HEK293 (cell line): ENCODE data around the gene THBS1.

Experiments
- CTCF ChIA-PET: fragments of 350-600 bp; formaldehyde crosslinking; extraction: SDS; loops from one replicate; lab custom pipeline; 2021; ENCODE audit warnings: antibody characterized with exemption; lab: Yijun Ruan, JAX
- POLR2A ChIA-PET: fragments of 300-600 bp; formaldehyde crosslinking; extraction: SDS; loops from one replicate; lab custom pipeline; 2020; ENCODE audit warnings: antibody characterized with exemption, inconsistent platforms; lab: Yijun Ruan, JAX
- H3K27ac ChIP-seq: fragments of 200-500 bp; sonication (Bioruptor generic); 2 replicates; pipeline ENCODE4 v1.5.1; 2014; ENCODE audit warnings: low read depth, low read length, control low read depth, inconsistent platforms; ENCODE audit errors: extremely low read depth
- H3K36me3 ChIP-seq, 2 experiments: fragments of 200-500 bp in 1 of 2; sonication (Bioruptor generic) in 1 of 2; 1 replicate in 1 of 2; 2 replicates in 1 of 2; pipeline ENCODE4 v1.5.1; 2014 to 2017; ENCODE audit warnings: inconsistent platforms in 2 of 2, low read length in 2 of 2; ENCODE audit not compliant: control insufficient read depth in 2 of 2, insufficient read depth in 1 of 2
- H3K4me1 ChIP-seq: fragments of 200-500 bp; sonication (Bioruptor generic); 2 replicates; pipeline ENCODE4 v1.5.1; 2014; ENCODE audit warnings: mild to moderate bottlenecking, low read length, inconsistent platforms; ENCODE audit not compliant: control insufficient read depth, insufficient read depth
- H3K4me3 ChIP-seq: 2 replicates; pipeline ENCODE4 v1.5.1; 2011; ENCODE audit warnings: low read depth, mild to moderate bottlenecking, control low read depth, low read length, moderate library complexity
- H3K9me3 ChIP-seq: fragments of 200-500 bp; sonication (Bioruptor generic); 2 replicates; pipeline ENCODE4 v1.5.1; 2014; ENCODE audit warnings: low read depth, low read length, inconsistent platforms; ENCODE audit not compliant: control insufficient read depth, insufficient read depth
- GFI1B ChIP-seq: fragments of 450-650 bp; formaldehyde crosslinking; IDR thresholded peaks from 2 replicates; pipeline ENCODE4 v1.5.1; 2016; ENCODE audit warnings: missing biosample characterization, missing genetic modification characterization
- HIC1 ChIP-seq: fragments of 450-650 bp; formaldehyde crosslinking; IDR thresholded peaks from 2 replicates; pipeline ENCODE4 v1.5.1; 2016; ENCODE audit warnings: missing biosample characterization, missing genetic modification characterization
- KLF7 ChIP-seq: fragments of 450-650 bp; formaldehyde crosslinking; IDR thresholded peaks from 2 replicates; pipeline ENCODE4 v1.5.1; 2016; ENCODE audit warnings: missing biosample characterization, missing genetic modification characterization, borderline replicate concordance
- PRDM1 ChIP-seq: fragments of 450-650 bp; formaldehyde crosslinking; IDR thresholded peaks from 2 replicates; pipeline ENCODE4; 2016; ENCODE audit warnings: missing biosample characterization, missing genetic modification characterization
- REST ChIP-seq: fragments of 450-650 bp; formaldehyde crosslinking; IDR thresholded peaks from 2 replicates; pipeline ENCODE4 v1.5.1; 2016; ENCODE audit warnings: missing biosample characterization, missing genetic modification characterization
- TSHZ1 ChIP-seq: fragments of 450-650 bp; formaldehyde crosslinking; IDR thresholded peaks from 2 replicates; pipeline ENCODE4 v1.5.1; 2016; ENCODE audit warnings: missing biosample characterization, missing genetic modification characterization, borderline replicate concordance
- ZBTB20 ChIP-seq: fragments of 450-650 bp; formaldehyde crosslinking; IDR thresholded peaks from 2 replicates; pipeline ENCODE4 v1.5.1; 2016; ENCODE audit warnings: missing biosample characterization, missing genetic modification characterization
- ZBTB21 ChIP-seq: fragments of 450-650 bp; formaldehyde crosslinking; IDR thresholded peaks from 2 replicates; pipeline ENCODE4 v1.5.1; 2017; ENCODE audit warnings: missing biosample characterization, missing genetic modification characterization
- ZNF114 ChIP-seq: fragments of 450-650 bp; formaldehyde crosslinking; IDR thresholded peaks from 2 replicates; pipeline ENCODE4 v1.5.0; 2017; ENCODE audit warnings: missing biosample characterization, missing genetic modification characterization
- ZNF169 ChIP-seq: fragments of 450-650 bp; formaldehyde crosslinking; IDR thresholded peaks from 2 replicates; pipeline ENCODE4 v1.5.1; 2016; ENCODE audit warnings: missing biosample characterization, missing genetic modification characterization
- ZNF174 ChIP-seq: fragments of 450-650 bp; formaldehyde crosslinking; IDR thresholded peaks from 2 replicates; pipeline ENCODE4 v1.5.0; 2017; ENCODE audit warnings: missing biosample characterization, mild to moderate bottlenecking, missing genetic modification characterization
- ZNF18 ChIP-seq: fragments of 450-650 bp; formaldehyde crosslinking; IDR thresholded peaks from 2 replicates; pipeline ENCODE4 v1.5.1; 2016; ENCODE audit warnings: missing biosample characterization, missing genetic modification characterization
- ZNF24 ChIP-seq: fragments of 450-650 bp; formaldehyde crosslinking; IDR thresholded peaks from 2 replicates; pipeline ENCODE4 v1.5.1; 2016; ENCODE audit warnings: missing biosample characterization, missing genetic modification characterization
- ZNF311 ChIP-seq: fragments of 450-650 bp; formaldehyde crosslinking; IDR thresholded peaks from 2 replicates; pipeline ENCODE4 v1.5.1; 2017; ENCODE audit warnings: missing biosample characterization, missing genetic modification characterization, borderline replicate concordance
- ZNF335 ChIP-seq: fragments of 450-650 bp; formaldehyde crosslinking; conservative IDR thresholded peaks from 2 replicates; pipeline ENCODE4 v1.5.1; 2016; ENCODE audit warnings: missing biosample characterization, missing genetic modification characterization
- ZNF350 ChIP-seq: fragments of 450-650 bp; formaldehyde crosslinking; IDR thresholded peaks from 2 replicates; pipeline ENCODE4 v1.5.0; 2017; ENCODE audit warnings: missing biosample characterization, mild to moderate bottlenecking, missing genetic modification characterization
- ZNF354C ChIP-seq: fragments of 450-650 bp; formaldehyde crosslinking; IDR thresholded peaks from 2 replicates; pipeline ENCODE4 v1.5.1; 2016; ENCODE audit warnings: missing biosample characterization, missing genetic modification characterization, low read depth, borderline replicate concordance
- ZNF416 ChIP-seq: fragments of 450-650 bp; formaldehyde crosslinking; IDR thresholded peaks from 2 replicates; pipeline ENCODE4 v1.5.1; 2016; ENCODE audit warnings: missing biosample characterization, missing genetic modification characterization
- ZNF510 ChIP-seq: fragments of 450-650 bp; formaldehyde crosslinking; IDR thresholded peaks from 2 replicates; pipeline ENCODE4 v1.5.1; 2018; ENCODE audit warnings: mild to moderate bottlenecking, missing genetic modification characterization, missing biosample characterization; ENCODE audit not compliant: insufficient replicate concordance
- ZNF549 ChIP-seq: fragments of 450-650 bp; IDR thresholded peaks from 2 replicates; pipeline ENCODE4 v1.5.1; 2018; ENCODE audit warnings: missing biosample characterization, missing genetic modification characterization, mild to moderate bottlenecking, inconsistent platforms, moderate library complexity
- ZNF558 ChIP-seq: fragments of 450-650 bp; formaldehyde crosslinking; IDR thresholded peaks from 2 replicates; pipeline ENCODE4 v1.5.1; 2016; ENCODE audit warnings: missing biosample characterization, missing genetic modification characterization
- ZNF561 ChIP-seq: fragments of 450-650 bp; IDR thresholded peaks from 2 replicates; pipeline ENCODE4 v1.5.1; 2018; ENCODE audit warnings: missing biosample characterization, missing genetic modification characterization, borderline replicate concordance
- ZNF776 ChIP-seq: fragments of 450-650 bp; formaldehyde crosslinking; IDR thresholded peaks from 2 replicates; pipeline ENCODE4 v1.5.0; 2017; ENCODE audit warnings: missing biosample characterization, missing genetic modification characterization, borderline replicate concordance
- ZNF785 ChIP-seq: fragments of 450-650 bp; formaldehyde crosslinking; IDR thresholded peaks from 2 replicates; pipeline ENCODE4 v1.5.1; 2016; ENCODE audit warnings: missing biosample characterization, missing genetic modification characterization
- ZNF837 ChIP-seq: fragments of 450-650 bp; formaldehyde crosslinking; IDR thresholded peaks from 2 replicates; pipeline ENCODE4 v1.5.1; 2016; ENCODE audit warnings: missing biosample characterization, missing genetic modification characterization

THBS1 gene

GRCh38 chr15:39539466-39539865 lies 41.4 kb upstream of the THBS1 start:
- no peaks in the 10 kb centered on the region for H3K36me3 ChIP-seq
- TF ChIP-seq ZBTB20, result no peak
- TF ChIP-seq HIC1 (tag by site-specific recombination), result no peak
- TF ChIP-seq KLF7, result no peak
- TF ChIP-seq ZNF311 (tag by site-specific recombination), result no peak
- no peak for TF ChIP-seq ZNF169 (tag by site-specific recombination)
- TF ChIP-seq ZNF354C, result no peak
- TF ChIP-seq ZNF24, result no peak
- TF ChIP-seq ZNF416 (tag by site-specific recombination), result no peak
- no peak for TF ChIP-seq ZNF776
- TF ChIP-seq ZNF18 (tag by site-specific recombination), result no peak
- TF ChIP-seq ZNF558 (tag by site-specific recombination), result no peak
- TF ChIP-seq PRDM1, result no peak
- TF ChIP-seq ZNF561 (tag by site-specific recombination), result no peak
- no peak for TF ChIP-seq ZNF174 (tag by site-specific recombination)
- TF ChIP-seq ZNF335 (tag by site-specific recombination), result no peak
- TF ChIP-seq REST (tag by site-specific recombination), result no peak
- no peak for TF ChIP-seq ZNF510 (tag by site-specific recombination)
- no peak for TF ChIP-seq ZBTB21 (tag by site-specific recombination)
- no peaks in the 10 kb centered on the region for H3K9me3 ChIP-seq
- CTCF ChIA-PET, result no interaction called here
- H3K4me3 ChIP-seq, result no peak overlapping the region
- POLR2A ChIA-PET, result no interaction called here
- H3K4me1 ChIP-seq, result no peaks in the 10 kb centered on the region
- no peak overlapping the region for H3K27ac ChIP-seq

GRCh38 chr15:39539973-39540558 lies 40.8 kb upstream of the THBS1 start:
- Histone ChIP-seq H3K9me3 (no peaks in the 10 kb centered on the region), H3K27ac (no peak overlapping the region), H3K4me3 (no peak overlapping the region), H3K36me3 (no peaks in the 10 kb centered on the region), H3K4me1 (no peaks in the 10 kb centered on the region)
- CTCF ChIA-PET, result no interaction called here
- POLR2A ChIA-PET, result no interaction called here
- no peak for TF ChIP-seq ZNF837
- no peak for TF ChIP-seq GFI1B (tag by site-specific recombination)
- no peak for TF ChIP-seq ZNF549 (tag by site-specific recombination)
- TF ChIP-seq ZNF350, result no peak
- TF ChIP-seq ZNF416 (tag by site-specific recombination), result no peak
- no peak for TF ChIP-seq ZNF785 (tag by site-specific recombination)
- TF ChIP-seq ZNF354C, result no peak
- no peak for TF ChIP-seq TSHZ1 (tag by site-specific recombination)
- no peak for TF ChIP-seq ZNF114 (tag by site-specific recombination)
